Osteocyte (in vitro differentiated cells): Measurements from ENCODE around the gene FAM161B. TPM values are rescaled to one million over a fixed set of nuclear protein-coding genes. Genes with fewer than 3 reads are reported as not detected.

Source experiments
- DNase-seq: peaks from one replicate; pipeline ENCODE4 v3.0.0; 2021; ENCODE audit warnings: mixed read lengths; ENCODE audit not compliant: unreplicated experiment; ENCODE audit errors: extremely low spot score
- H3K27ac Mint-ChIP-seq: one replicate; pipeline ENCODE4 v1.8.0; 2021; ENCODE audit warnings: mild to moderate bottlenecking, mixed read lengths; ENCODE audit not compliant: unreplicated experiment
- H3K27me3 Mint-ChIP-seq: one replicate; pipeline ENCODE4 v1.8.0; 2021; ENCODE audit warnings: mixed read lengths; ENCODE audit not compliant: unreplicated experiment
- H3K36me3 Mint-ChIP-seq: one replicate; pipeline ENCODE4 v1.8.0; 2021; ENCODE audit warnings: mixed read lengths; ENCODE audit not compliant: unreplicated experiment
- H3K4me1 Mint-ChIP-seq: one replicate; pipeline ENCODE4 v1.8.0; 2021; ENCODE audit warnings: mixed read lengths; ENCODE audit not compliant: unreplicated experiment
- H3K4me3 Mint-ChIP-seq: one replicate; pipeline ENCODE4 v1.8.0; 2021; ENCODE audit warnings: mild to moderate bottlenecking, moderate library complexity, mixed read lengths; ENCODE audit not compliant: unreplicated experiment
- H3K9me3 Mint-ChIP-seq: one replicate; pipeline ENCODE4 v1.8.0; 2021; ENCODE audit warnings: mixed read lengths; ENCODE audit not compliant: unreplicated experiment
- total RNA-seq: library from RNA; stranded (reverse); gene quantifications from 2 replicates; pipeline ENCODE4 v1.2.1, GENCODE V29; 2021
- TF ChIP-seq, protein P1 (sequence below): fragments of 200-600 bp; sonication (generic); IDR thresholded peaks from 2 replicates; pipeline ENCODE4 v1.5.0; 2021; ENCODE audit warnings: antibody characterized with exemption, mild to moderate bottlenecking, moderate library complexity

FAM161B gene
- total RNA-seq, 1 donor from 2014 or later, result 5.8 TPM

DNA sequence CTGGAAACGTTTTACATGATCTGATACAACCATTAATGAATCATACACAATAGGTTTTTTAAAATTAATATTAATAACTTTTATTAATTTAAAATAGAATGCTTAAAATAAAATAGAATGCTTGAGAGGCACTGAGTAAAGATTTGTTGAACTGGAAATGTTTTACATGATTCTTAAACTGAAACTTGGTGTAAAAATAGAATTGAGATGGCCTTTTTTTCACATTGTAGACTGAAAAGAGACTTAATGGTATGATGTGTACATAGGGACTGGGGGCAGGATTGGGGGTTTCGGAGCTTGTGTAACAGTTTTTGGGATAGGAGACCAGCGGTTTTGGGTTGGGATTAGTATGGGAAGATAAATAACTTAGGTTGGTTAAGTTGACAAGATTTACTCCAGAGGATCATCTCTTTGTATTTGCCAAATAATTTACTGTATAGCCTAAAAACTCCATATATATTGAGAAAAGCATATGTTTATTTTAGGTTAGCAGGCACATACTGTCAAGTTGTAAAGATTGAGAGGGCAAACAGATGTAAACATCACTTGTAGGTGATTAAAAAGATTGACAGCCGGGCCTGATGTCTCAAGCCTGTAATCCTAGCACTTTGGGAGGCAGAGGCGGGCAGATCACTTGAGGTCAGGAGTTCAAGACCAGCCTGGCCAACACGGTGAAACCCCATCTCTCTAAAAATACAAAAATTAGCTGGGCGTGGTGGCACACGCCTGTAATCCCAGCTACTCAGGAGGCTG is 65.3 kb downstream of the FAM161B start:
- Mint-ChIP-seq H3K9me3 (no peaks in the 10 kb centered on the region), H3K36me3 (no peaks in the 10 kb centered on the region), H3K4me3 (no peak overlapping the region), H3K27ac (peak overlapping the region; percentile 98), H3K4me1 (peaks cover 41% of the 10 kb centered on the region), H3K27me3 (no peaks in the 10 kb centered on the region)
- DNase-seq, result no peak
- TF ChIP-seq, protein P1, sequence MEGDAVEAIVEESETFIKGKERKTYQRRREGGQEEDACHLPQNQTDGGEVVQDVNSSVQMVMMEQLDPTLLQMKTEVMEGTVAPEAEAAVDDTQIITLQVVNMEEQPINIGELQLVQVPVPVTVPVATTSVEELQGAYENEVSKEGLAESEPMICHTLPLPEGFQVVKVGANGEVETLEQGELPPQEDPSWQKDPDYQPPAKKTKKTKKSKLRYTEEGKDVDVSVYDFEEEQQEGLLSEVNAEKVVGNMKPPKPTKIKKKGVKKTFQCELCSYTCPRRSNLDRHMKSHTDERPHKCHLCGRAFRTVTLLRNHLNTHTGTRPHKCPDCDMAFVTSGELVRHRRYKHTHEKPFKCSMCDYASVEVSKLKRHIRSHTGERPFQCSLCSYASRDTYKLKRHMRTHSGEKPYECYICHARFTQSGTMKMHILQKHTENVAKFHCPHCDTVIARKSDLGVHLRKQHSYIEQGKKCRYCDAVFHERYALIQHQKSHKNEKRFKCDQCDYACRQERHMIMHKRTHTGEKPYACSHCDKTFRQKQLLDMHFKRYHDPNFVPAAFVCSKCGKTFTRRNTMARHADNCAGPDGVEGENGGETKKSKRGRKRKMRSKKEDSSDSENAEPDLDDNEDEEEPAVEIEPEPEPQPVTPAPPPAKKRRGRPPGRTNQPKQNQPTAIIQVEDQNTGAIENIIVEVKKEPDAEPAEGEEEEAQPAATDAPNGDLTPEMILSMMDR, result no peak

Other genes with a start within 250 kb of the FAM161B start
- gene PNMA1, start 235.7 kb downstream of the FAM161B start, total RNA-seq, result 81.4 and 81.8 TPM in 2 replicates
- gene PTGR2, start 98.3 kb downstream of the FAM161B start, total RNA-seq, result 5.0 and 7.2 TPM in 2 replicates
- gene ZNF410, start 63.2 kb downstream of the FAM161B start, total RNA-seq, result 41.8 and 42.2 TPM in 2 replicates
- gene COQ6, start 208 bp upstream of the FAM161B start, total RNA-seq, result 19.1 and 24.0 TPM in 2 replicates
- gene ENTPD5, start 69.2 kb upstream of the FAM161B start, total RNA-seq, result 17.0 and 18.4 TPM in 2 replicates
- 8.0 and 9.1 TPM in 2 replicates for gene BBOF1, start 69.3 kb upstream of the FAM161B start, total RNA-seq
- gene ALDH6A1, start 134.4 kb upstream of the FAM161B start, total RNA-seq, result 25.6 and 25.7 TPM in 2 replicates
- gene LIN52, start 134.9 kb upstream of the FAM161B start, total RNA-seq, result 9.0 and 10.4 TPM in 2 replicates